ENCODE data around the gene CEP97. TPM values are rescaled to one million over a fixed set of nuclear protein-coding genes. Genes with fewer than 3 reads are reported as not detected.

The CEP97 gene
- total RNA-seq, 1 donor from 2014 or later, result 7.2 TPM

DNA sequence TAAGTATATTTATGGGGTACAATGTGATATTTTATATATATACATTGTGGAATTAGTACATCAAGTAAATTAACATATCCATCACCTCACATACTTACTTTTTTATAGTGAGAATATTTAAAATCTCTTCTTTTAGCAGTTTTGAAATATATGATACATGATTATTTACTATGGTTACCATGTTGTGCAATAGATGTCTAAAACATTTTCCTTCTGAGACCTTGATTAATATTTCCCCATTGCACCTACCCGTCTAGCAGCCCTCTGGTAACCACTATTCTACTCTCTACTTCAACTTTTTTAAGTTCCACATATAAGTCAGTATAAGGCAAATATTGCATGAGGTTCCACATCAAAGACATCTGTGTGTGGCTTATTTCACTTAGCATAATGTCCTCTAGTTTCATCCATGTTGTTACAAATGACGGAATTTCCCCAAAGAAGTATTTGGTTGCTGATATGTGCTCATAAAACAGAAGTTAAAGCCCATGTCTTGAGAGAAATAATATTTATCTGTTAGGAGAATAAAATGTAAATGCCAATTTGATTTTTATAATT, 95.3 kb downstream of the CEP97 start:
- H3K4me1 Mint-ChIP-seq (ENCODE audit: unreplicated experiment), result no peaks in the 10 kb centered on the region
- H3K27me3 Mint-ChIP-seq (ENCODE audit: unreplicated experiment), result peaks cover 3% of the 10 kb centered on the region
- no peak for DNase-seq (ENCODE audit: low spot score)
- no peak overlapping the region for H3K27ac Mint-ChIP-seq (ENCODE audit: unreplicated experiment)
- H3K9me3 Mint-ChIP-seq (ENCODE audit: unreplicated experiment), result no peaks in the 10 kb centered on the region
- TF ChIP-seq, protein P1, sequence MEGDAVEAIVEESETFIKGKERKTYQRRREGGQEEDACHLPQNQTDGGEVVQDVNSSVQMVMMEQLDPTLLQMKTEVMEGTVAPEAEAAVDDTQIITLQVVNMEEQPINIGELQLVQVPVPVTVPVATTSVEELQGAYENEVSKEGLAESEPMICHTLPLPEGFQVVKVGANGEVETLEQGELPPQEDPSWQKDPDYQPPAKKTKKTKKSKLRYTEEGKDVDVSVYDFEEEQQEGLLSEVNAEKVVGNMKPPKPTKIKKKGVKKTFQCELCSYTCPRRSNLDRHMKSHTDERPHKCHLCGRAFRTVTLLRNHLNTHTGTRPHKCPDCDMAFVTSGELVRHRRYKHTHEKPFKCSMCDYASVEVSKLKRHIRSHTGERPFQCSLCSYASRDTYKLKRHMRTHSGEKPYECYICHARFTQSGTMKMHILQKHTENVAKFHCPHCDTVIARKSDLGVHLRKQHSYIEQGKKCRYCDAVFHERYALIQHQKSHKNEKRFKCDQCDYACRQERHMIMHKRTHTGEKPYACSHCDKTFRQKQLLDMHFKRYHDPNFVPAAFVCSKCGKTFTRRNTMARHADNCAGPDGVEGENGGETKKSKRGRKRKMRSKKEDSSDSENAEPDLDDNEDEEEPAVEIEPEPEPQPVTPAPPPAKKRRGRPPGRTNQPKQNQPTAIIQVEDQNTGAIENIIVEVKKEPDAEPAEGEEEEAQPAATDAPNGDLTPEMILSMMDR (IDR thresholded peaks at IDR 0.05; ENCODE audit: unreplicated experiment), result no peak
- H3K4me3 Mint-ChIP-seq (ENCODE audit: unreplicated experiment), result no peak overlapping the region
- H3K36me3 Mint-ChIP-seq (ENCODE audit: low read depth, unreplicated experiment), result peaks cover 8% of the 10 kb centered on the region

Other genes starting within 250 kb of the CEP97 start
- 36.6 TPM for gene SENP7, start 211.4 kb upstream of the CEP97 start, total RNA-seq (ENCODE audit: unreplicated experiment)
- 26.3 TPM for gene TRMT10C, start 162.7 kb upstream of the CEP97 start, total RNA-seq (ENCODE audit: unreplicated experiment)
- 117 TPM for gene PCNP, start 150.4 kb upstream of the CEP97 start, total RNA-seq (ENCODE audit: unreplicated experiment)
- gene ZBTB11, start 47.5 kb upstream of the CEP97 start, total RNA-seq (ENCODE audit: unreplicated experiment), result 13.0 TPM
- 1,216 TPM for gene RPL24, start 37.9 kb upstream of the CEP97 start, total RNA-seq (ENCODE audit: unreplicated experiment)
- 20.3 TPM for gene NXPE3, start 54.6 kb downstream of the CEP97 start, total RNA-seq (ENCODE audit: unreplicated experiment)
- gene NFKBIZ, start 124.9 kb downstream of the CEP97 start, total RNA-seq (ENCODE audit: unreplicated experiment), result 20.5 TPM

All from endothelial cell (in vitro differentiated cells).